Natural killer cell treated with Interleukin-12 subunit alpha and Interleukin-12 subunit beta and Interleukin-15 and Interleukin-18, amount 100 ng/mL, for 72 hours (primary cell): ENCODE measurements around the gene XIRP2. TPM values are rescaled to one million over a fixed set of nuclear protein-coding genes. Genes with fewer than 3 reads are reported as not detected.

ENCODE experiments used
- ATAC-seq, 2 donors: fragments of 150-1000 bp; cut with Tn5 transposase in 1 of 2; sonication (Bioruptor Pico), chemical (Tn5 transposase) in 1 of 2; 2 replicates each; pipeline ENCODE4 v1.10.0; 2021
- DNase-seq: peaks from one replicate; pipeline ENCODE4 v3.0.0; 2022; ENCODE audit warnings: low spot score
- H3K27ac Mint-ChIP-seq, 2 donors: 1 replicate in 1 of 2; 2 replicates in 1 of 2; pipeline ENCODE4 v1.8.0; 2022; ENCODE audit warnings: mixed read lengths in 2 of 2, mild to moderate bottlenecking in 1 of 2, moderate library complexity in 1 of 2
- H3K27me3 Mint-ChIP-seq, 2 donors: 1 replicate in 1 of 2; 2 replicates in 1 of 2; pipeline ENCODE4 v1.8.0; 2022; ENCODE audit warnings: mixed read lengths in 2 of 2
- H3K36me3 Mint-ChIP-seq: one replicate; pipeline ENCODE4 v1.8.0; 2022; ENCODE audit warnings: mixed read lengths
- H3K4me1 Mint-ChIP-seq, 2 donors: 1 replicate in 1 of 2; 2 replicates in 1 of 2; pipeline ENCODE4 v1.8.0; 2022; ENCODE audit warnings: low read depth in 2 of 2, mixed read lengths in 2 of 2, mild to moderate bottlenecking in 1 of 2
- H3K4me3 Mint-ChIP-seq: one replicate; pipeline ENCODE4 v1.8.0; 2022; ENCODE audit warnings: mixed read lengths
- H3K9me3 Mint-ChIP-seq: 2 replicates; pipeline ENCODE4 v1.8.0; 2022; ENCODE audit warnings: mixed read lengths
- total RNA-seq, 2 donors: library from RNA; stranded (reverse); gene quantifications; one replicate each; pipeline ENCODE4 v1.2.3, GENCODE V29; 2022

XIRP2 gene
- total RNA-seq, 2 donors from 2014 or later, result not detected

DNA sequence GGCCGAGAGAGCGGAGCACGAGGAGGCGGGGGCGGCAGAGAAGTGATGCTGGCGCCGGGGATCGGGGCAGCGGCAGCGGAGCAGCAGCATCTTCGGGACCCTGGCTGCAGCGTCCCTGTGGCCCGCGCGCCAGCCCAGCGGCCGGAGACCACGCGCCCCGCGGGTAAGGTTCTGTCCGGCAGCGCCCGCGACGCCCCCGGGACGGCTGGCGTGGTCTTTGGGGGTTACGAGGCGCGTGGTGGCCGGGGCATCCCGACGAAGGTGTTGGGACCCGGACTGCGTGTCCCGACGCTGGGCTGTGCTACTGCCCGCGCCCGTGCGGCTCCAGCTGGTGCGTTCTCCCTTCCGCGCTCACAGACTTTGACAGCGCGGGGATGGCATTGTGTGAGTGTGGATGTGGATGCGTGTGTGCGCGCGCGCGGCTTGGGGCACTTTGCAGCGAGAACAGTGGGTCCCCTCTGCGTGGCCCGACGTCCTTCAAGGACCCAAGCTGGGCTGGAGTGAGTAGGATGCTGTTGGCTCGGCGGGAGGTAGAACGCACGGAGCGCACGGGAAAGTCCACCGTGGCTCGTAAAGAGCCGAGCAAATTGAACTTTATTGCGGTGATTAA lies 405.0 kb downstream of the XIRP2 start:
- no peaks in the 10 kb centered on the region for H3K36me3 Mint-ChIP-seq
- no peak overlapping the region for H3K27ac Mint-ChIP-seq
- H3K27me3 Mint-ChIP-seq, result peaks cover 28 to 35% of the 10 kb centered on the region in 2 donors
- H3K4me1 Mint-ChIP-seq, result peaks cover 12% of the 10 kb centered on the region in 2 donors
- peaks cover 5% of the 10 kb centered on the region for H3K9me3 Mint-ChIP-seq
- ATAC-seq (peak; percentile 38 to 58), DNase-seq (no peak)
- H3K4me3 Mint-ChIP-seq, result peak overlapping the region; percentile 72

DNA sequence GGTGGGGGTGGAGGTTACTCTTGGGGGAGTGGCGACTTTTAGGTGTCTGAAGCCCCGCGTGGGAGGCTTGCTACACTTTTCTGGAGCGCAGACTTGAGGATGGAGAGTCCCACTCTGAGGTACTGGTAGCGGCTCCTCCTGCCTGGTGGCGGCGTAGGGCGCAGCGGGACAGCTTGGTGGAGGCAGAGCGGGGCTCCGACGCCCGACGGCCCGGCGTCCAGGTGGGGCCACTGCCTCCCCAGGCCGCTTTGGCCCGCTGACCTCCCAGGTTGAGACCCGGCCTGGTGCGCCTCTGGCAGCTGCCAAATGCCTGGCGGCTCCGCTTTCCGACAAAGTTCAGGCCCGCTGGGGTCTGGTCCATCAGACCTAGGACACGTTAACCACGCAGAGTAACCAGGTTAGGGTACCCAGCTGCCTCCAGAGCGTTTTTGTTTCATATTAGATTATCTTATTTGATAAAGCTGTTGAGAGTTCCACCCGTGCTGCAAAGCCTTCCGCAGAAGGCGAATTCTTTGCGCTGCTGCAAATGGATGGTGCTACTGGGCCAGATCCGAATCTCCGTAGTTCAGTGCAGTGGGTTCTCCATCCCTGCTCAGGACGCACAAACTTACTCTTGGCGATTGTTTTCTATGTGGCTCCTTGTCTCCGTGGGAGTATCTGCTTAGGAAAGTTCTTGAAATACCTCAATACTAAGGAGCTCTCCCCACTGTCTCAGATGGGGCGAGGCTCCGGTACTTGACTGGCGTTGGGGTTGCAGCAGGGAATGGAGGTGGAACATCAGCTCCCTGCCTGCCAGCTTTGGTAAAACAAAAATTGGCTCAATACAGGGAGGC lies 405.9 kb downstream of the XIRP2 start:
- Mint-ChIP-seq H3K27me3 (peaks cover 22 to 35% of the 10 kb centered on the region in 2 donors), H3K9me3 (peaks cover 1% of the 10 kb centered on the region), H3K4me3 (peak overlapping the region; percentile 72), H3K4me1 (peaks cover 12% of the 10 kb centered on the region in 2 donors), H3K36me3 (no peaks in the 10 kb centered on the region), H3K27ac (no peak overlapping the region)
- ATAC-seq (no peak), DNase-seq (no peak)

DNA sequence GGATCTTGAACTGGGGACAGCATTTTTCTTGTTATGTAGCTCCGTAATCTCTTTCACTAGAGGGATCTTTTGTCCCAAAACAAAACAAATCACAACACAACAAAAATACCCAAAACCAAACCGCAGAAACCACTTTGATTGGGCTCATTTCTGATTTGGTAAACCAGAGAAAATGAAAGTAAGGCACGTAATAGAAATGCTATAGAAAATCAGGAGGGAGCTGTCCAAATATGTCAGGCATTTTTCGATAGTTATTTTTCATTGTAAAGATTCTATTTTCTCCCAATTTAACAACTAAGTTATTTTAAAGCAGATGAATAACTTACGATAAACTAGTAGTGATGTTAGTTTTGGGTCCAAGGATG lies 406.5 kb downstream of the XIRP2 start:
- Mint-ChIP-seq H3K27ac (no peak overlapping the region), H3K27me3 (peaks cover 21 to 35% of the 10 kb centered on the region in 2 donors), H3K9me3 (no peaks in the 10 kb centered on the region)

DNA sequence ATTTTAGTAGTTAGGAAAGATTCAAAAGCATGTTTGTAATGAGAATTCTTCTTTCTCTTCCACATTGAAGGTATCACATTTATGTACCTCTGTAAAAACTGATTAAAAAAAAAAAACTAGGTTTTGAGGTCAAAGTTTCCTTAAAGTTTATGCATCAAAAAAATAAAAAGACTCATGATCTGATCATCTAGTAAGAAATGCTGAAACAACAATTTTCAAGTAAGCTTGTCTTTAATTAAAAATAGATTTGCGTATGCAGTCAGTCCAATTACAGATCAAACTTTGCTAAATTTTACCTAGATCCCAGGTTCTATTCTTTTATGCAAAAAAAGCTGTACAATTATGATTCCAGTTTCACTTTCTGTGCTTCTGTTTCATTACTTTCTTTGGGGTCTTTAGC lies 409.0 kb downstream of the XIRP2 start:
- ATAC-seq (no peak), DNase-seq (no peak)
- peaks cover 12% of the 10 kb centered on the region in 2 donors for H3K4me1 Mint-ChIP-seq
- H3K9me3 Mint-ChIP-seq, result no peaks in the 10 kb centered on the region
- no peak overlapping the region for H3K4me3 Mint-ChIP-seq
- no peak overlapping the region for H3K27ac Mint-ChIP-seq
- H3K36me3 Mint-ChIP-seq, result no peaks in the 10 kb centered on the region
- peaks cover 16 to 25% of the 10 kb centered on the region in 2 donors for H3K27me3 Mint-ChIP-seq

More for the DNA sequence above, 406.5 kb downstream of the XIRP2 start:
- Mint-ChIP-seq H3K4me3 (peak overlapping the region; percentile 62), H3K4me1 (peaks cover 12% of the 10 kb centered on the region in 2 donors), H3K36me3 (no peaks in the 10 kb centered on the region)
- ATAC-seq (no peak), DNase-seq (no peak)

DNA sequence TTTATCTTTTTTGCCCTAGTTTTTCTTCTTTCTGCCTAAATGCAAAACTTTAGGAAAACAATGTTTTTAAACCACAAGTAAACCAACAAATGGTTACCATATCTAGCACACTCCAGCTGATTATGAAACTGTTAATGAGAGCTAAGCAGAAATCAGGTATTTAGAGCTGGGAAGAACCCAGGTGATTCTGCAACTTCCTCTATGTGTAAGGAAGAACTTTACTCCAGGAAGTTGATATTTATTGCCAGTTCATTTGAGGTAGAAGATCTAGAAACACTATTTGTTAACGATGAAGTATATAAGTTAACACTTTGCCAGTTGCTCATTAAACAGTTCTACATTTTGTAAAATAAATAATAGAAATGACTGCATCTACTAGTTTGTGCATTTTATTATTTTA lies 409.7 kb downstream of the XIRP2 start:
- ATAC-seq, result no peak

More for the DNA sequence above, 409.7 kb downstream of the XIRP2 start:
- H3K36me3 Mint-ChIP-seq, result no peaks in the 10 kb centered on the region
- H3K4me3 Mint-ChIP-seq, result no peak overlapping the region
- no peaks in the 10 kb centered on the region for H3K9me3 Mint-ChIP-seq
- peaks cover 12% of the 10 kb centered on the region in 2 donors for H3K4me1 Mint-ChIP-seq
- DNase-seq, result no peak
- peaks cover 16 to 25% of the 10 kb centered on the region in 2 donors for H3K27me3 Mint-ChIP-seq
- no peak overlapping the region for H3K27ac Mint-ChIP-seq
